A673 (cell line): ENCODE data around the gene MDP1. TPM values are rescaled to one million over a fixed set of nuclear protein-coding genes. Genes with fewer than 3 reads are reported as not detected.

Experiments used
- BruUV-seq: library from RNA; stranded (reverse); fragments of 400-500 nt; replicated peaks from 2 replicates; lab custom pipeline; 2021; lab: Mats Ljungman, UMichigan
- CTCF ChIA-PET: fragments of 300-600 bp; sonication (Branson Sonifier 250); formaldehyde crosslinking; loops from one replicate; lab custom pipeline; 2022; ENCODE audit warnings: antibody characterized with exemption; lab: Charles Lee
- POLR2A ChIA-PET: fragments of 300-600 bp; sonication (Branson Sonifier 250); formaldehyde crosslinking; loops from one replicate; lab custom pipeline; 2022; ENCODE audit warnings: antibody characterized with exemption; ENCODE audit not compliant: low non-redundant PET; lab: Charles Lee
- DNase-seq: peaks from one replicate; pipeline ENCODE4 v3.0.0-alpha.2; 2015; ENCODE audit warnings: low spot score
- H3K27ac ChIP-seq: fragments of 200-600 bp; sonication (generic); 2 replicates; pipeline ENCODE4 v1.5.1; 2016; ENCODE audit warnings: mixed run types, low read depth, mild to moderate bottlenecking, mixed read lengths, antibody characterized with exemption, low read length; ENCODE audit not compliant: poor library complexity, severe bottlenecking
- H3K27me3 ChIP-seq: fragments of 200-600 bp; sonication (generic); replicated peaks from 2 replicates; pipeline ENCODE4 v1.6.1; 2017; ENCODE audit warnings: mixed run types, low read depth, mild to moderate bottlenecking, mixed read lengths, antibody characterized with exemption, low read length; ENCODE audit not compliant: insufficient read depth, poor library complexity
- H3K36me3 ChIP-seq: fragments of 200-600 bp; sonication (generic); 2 replicates; pipeline ENCODE4 v1.6.1; 2016; ENCODE audit warnings: mixed run types, mild to moderate bottlenecking, mixed read lengths, antibody characterized with exemption, low read length; ENCODE audit not compliant: insufficient read depth, poor library complexity, severe bottlenecking
- H3K4me1 ChIP-seq: fragments of 200-600 bp; sonication (generic); 2 replicates; pipeline ENCODE4 v1.6.1; 2017; ENCODE audit warnings: mixed run types, mild to moderate bottlenecking, mixed read lengths, antibody characterized with exemption, low read length; ENCODE audit not compliant: insufficient read depth, poor library complexity, severe bottlenecking
- H3K4me3 ChIP-seq: fragments of 200-600 bp; sonication (generic); 2 replicates; pipeline ENCODE4 v1.5.1; 2016; ENCODE audit warnings: low read depth, mixed run types, mild to moderate bottlenecking, mixed read lengths, low read length; ENCODE audit not compliant: poor library complexity, severe bottlenecking
- H3K9me3 ChIP-seq: fragments of 200-600 bp; sonication (generic); 2 replicates; pipeline ENCODE4 v1.6.1; 2016; ENCODE audit warnings: mixed run types, low read depth, mild to moderate bottlenecking, mixed read lengths, antibody characterized with exemption, low read length; ENCODE audit not compliant: poor library complexity, severe bottlenecking
- CTCF ChIP-seq: fragments of 300-800, 200-600 bp; sonication (generic); conservative IDR thresholded peaks from 2 replicates; pipeline ENCODE4 v1.5.1; 2017; ENCODE audit warnings: low read depth, mild to moderate bottlenecking, antibody characterized with exemption, low read length, moderate library complexity, mixed read lengths
- EZH2 ChIP-seq: fragments of 200-600 bp; sonication (generic); IDR thresholded peaks from 2 replicates; pipeline ENCODE4 v1.6.1; 2017; ENCODE audit warnings: borderline replicate concordance, low read depth, mild to moderate bottlenecking, mixed read lengths, antibody characterized with exemption, low read length; ENCODE audit not compliant: poor library complexity, severe bottlenecking
- intact Hi-C: fragments of 100-400 bp; cut with micrococcal nuclease; formaldehyde crosslinking; loops from one replicate; pipeline ENCODE4 v1.10.0; 2022; ENCODE audit not compliant: unreplicated experiment
- total RNA-seq: library from RNA; stranded (reverse); gene quantifications from 2 replicates; pipeline ENCODE4 v1.2.3, GENCODE V29; 2021

MDP1 gene
- total RNA-seq, 1 experiment from 2014 or later: 21.3 TPM

- CTCF ChIA-PET: no interaction called here
- no peaks in the 10 kb centered on the region for H3K27me3 ChIP-seq
- no TSS peak for BruUV-seq
- H3K9me3 ChIP-seq: no peaks in the 10 kb centered on the region
- no peak overlapping the region for H3K27ac ChIP-seq
- no peak for TF ChIP-seq CTCF
- no peak for TF ChIP-seq EZH2
- no peak for DNase-seq
- peaks cover 14% of the 10 kb centered on the region for H3K4me1 ChIP-seq
- POLR2A ChIA-PET: no interaction called here
- peaks cover 13% of the 10 kb centered on the region for H3K36me3 ChIP-seq
- intact Hi-C loops: no loop called here
- no peak overlapping the region for H3K4me3 ChIP-seq
Measured at GRCh38 chr14:24192933-24193332, 22.9 kb downstream of the MDP1 start.

- DNase-seq: no peak
- Histone ChIP-seq H3K4me3 (no peak overlapping the region), H3K4me1 (peaks cover 19% of the 10 kb centered on the region), H3K9me3 (no peaks in the 10 kb centered on the region), H3K27ac (no peak overlapping the region), H3K27me3 (no peaks in the 10 kb centered on the region), H3K36me3 (peaks cover 28% of the 10 kb centered on the region)
- intact Hi-C loops: no loop called here
- TF ChIP-seq CTCF: no peak
- no peak for TF ChIP-seq EZH2
- BruUV-seq: no TSS peak
- POLR2A ChIA-PET: no interaction called here
- CTCF ChIA-PET: no interaction called here
Measured at GRCh38 chr14:24190416-24190815, 25.4 kb downstream of the MDP1 start.

- Histone ChIP-seq H3K4me1 (peaks cover 13% of the 10 kb centered on the region), H3K9me3 (no peaks in the 10 kb centered on the region), H3K27me3 (no peaks in the 10 kb centered on the region), H3K36me3 (peaks cover 38% of the 10 kb centered on the region), H3K27ac (no peak overlapping the region), H3K4me3 (no peak overlapping the region)
- CTCF ChIA-PET: no interaction called here
- no TSS peak for BruUV-seq
- DNase-seq: no peak
- intact Hi-C loops: loop anchor here (5.0 kb wide), 1 partner anchor 42 kb away; the partner anchor contains the start of genes PSME2 and RNF31
- POLR2A ChIA-PET: no interaction called here
- TF ChIP-seq CTCF: no peak
- no peak for TF ChIP-seq EZH2
Measured at GRCh38 chr14:24189460-24189859, 26.4 kb downstream of the MDP1 start.
